Measurements from ENCODE around the gene AFP. TPM values are rescaled to one million over a fixed set of nuclear protein-coding genes. Genes with fewer than 3 reads are reported as not detected.

Gene AFP
- total RNA-seq, 1 donor, result 0.90 TPM

GRCh38 chr4:73487233-73487632 lies 51.2 kb downstream of the AFP start:
- DNase-seq (ENCODE audit: low read depth), result no peak
- TF ChIP-seq CTCF (IDR thresholded peaks at IDR 0.05; ENCODE audit: insufficient read depth, low read length), result no peak

GRCh38 chr4:73499996-73500765 lies 64.2 kb downstream of the AFP start:
- peak overlapping the region; percentile 26 for H3K4me3 ChIP-seq (ENCODE audit: low read depth, low read length)
- DNase-seq (ENCODE audit: low read depth), result peak; percentile 49
- no peak for TF ChIP-seq CTCF (IDR thresholded peaks at IDR 0.05; ENCODE audit: insufficient read depth, low read length)

More at GRCh38 chr4:73487233-73487632, 51.2 kb downstream of the AFP start:
- H3K4me3 ChIP-seq (ENCODE audit: low read depth, low read length), result no peak overlapping the region

GRCh38 chr4:73501664-73502265 lies 65.7 kb downstream of the AFP start:
- TF ChIP-seq CTCF (IDR thresholded peaks at IDR 0.05; ENCODE audit: insufficient read depth, low read length), result no peak
- no peak overlapping the region for H3K4me3 ChIP-seq (ENCODE audit: low read depth, low read length)
- DNase-seq (ENCODE audit: low read depth), result no peak

- TF ChIP-seq CTCF (IDR thresholded peaks at IDR 0.05; ENCODE audit: insufficient read depth, low read length), result no peak
- DNase-seq (ENCODE audit: low read depth), result no peak
- H3K4me3 ChIP-seq (ENCODE audit: low read depth, low read length), result no peak overlapping the region
Measured at GRCh38 chr4:73505567-73505966, 69.5 kb downstream of the AFP start.

Other genes with a start within 250 kb of the AFP start
- gene ANKRD17, start 177.4 kb upstream of the AFP start, total RNA-seq (ENCODE audit: low replicate concordance), result 64.4 and 72.5 TPM in 2 replicates
- gene ALB, start 31.9 kb upstream of the AFP start, total RNA-seq (ENCODE audit: low replicate concordance), result not detected in 2 replicates
- not detected in 2 replicates for gene AFM, start 45.5 kb downstream of the AFP start, total RNA-seq (ENCODE audit: low replicate concordance)
- not detected in 2 replicates for gene RASSF6, start 184.2 kb downstream of the AFP start, total RNA-seq (ENCODE audit: low replicate concordance)